HG03060 (cell line): ENCODE measurements around the gene PCOLCE2.
"Not testable (repeated sequence)": the region's sequence is repeated elsewhere in the genome, so short reads cannot be mapped to it uniquely, and the experiment has no call there.

Experiments used
- ATAC-seq: cut with Tn5 transposase; IDR thresholded peaks from one replicate; pipeline ENCODE4 v1.9.1; 2021; ENCODE audit warnings: low read depth, moderate number of reproducible peaks; ENCODE audit not compliant: unreplicated experiment

The PCOLCE2 gene

DNA sequence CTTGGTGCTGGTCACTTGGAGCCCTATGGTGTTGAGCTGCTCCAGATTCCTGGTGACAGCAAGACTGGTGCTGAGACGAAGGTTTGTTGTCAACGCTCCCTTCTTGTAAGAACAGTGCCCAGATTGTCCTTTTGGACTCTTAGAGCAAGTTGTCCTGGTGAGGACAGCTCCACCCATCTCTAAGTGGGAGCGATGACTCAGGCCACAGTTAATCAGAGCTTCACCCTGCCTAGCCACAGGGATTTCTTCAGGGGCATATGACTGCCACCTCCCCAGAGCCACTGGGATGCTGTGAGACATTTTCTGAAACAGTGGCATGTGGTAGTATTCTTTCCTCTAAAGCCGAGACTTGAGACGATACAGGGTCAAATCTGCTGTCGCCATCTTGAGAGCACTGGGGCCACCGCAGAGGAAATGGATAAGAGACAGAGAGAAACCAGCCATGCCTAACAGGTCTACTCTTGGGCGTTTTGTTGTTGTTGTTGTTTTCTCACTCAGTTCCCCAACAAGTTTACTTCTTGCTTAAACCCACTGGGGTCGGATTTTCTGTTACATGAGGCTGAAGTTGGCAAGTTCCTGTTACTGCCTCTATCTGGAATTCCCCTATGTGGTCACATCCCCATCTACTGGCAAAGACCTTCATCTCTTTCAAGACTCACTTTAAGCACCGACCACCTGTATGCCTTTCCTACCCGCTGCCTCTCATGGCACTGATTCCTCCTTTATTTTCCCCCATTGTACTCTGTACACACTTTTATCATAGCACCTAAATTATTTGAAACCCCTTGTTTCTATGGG, 16.0 kb upstream of the PCOLCE2 start:
- ATAC-seq = no peak

DNA sequence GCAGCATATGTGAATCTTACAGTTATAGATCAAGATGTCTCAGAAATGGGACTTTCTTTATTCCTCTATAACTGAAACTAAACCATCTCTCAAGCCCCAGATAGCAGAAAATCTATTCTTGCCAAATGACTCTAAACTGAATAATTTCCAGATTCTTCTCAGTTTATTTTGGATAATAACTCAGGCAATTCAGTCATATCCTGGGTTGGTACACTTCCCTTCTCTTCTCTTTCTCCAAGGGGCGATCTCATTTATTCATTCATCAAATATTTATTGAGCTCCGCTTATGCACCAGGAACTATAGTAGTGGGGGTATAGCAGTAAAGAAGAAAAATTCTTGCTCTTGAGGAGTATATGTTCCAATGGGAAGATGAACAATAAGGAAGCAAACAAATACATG, 13.5 kb upstream of the PCOLCE2 start:
- ATAC-seq = no peak

DNA sequence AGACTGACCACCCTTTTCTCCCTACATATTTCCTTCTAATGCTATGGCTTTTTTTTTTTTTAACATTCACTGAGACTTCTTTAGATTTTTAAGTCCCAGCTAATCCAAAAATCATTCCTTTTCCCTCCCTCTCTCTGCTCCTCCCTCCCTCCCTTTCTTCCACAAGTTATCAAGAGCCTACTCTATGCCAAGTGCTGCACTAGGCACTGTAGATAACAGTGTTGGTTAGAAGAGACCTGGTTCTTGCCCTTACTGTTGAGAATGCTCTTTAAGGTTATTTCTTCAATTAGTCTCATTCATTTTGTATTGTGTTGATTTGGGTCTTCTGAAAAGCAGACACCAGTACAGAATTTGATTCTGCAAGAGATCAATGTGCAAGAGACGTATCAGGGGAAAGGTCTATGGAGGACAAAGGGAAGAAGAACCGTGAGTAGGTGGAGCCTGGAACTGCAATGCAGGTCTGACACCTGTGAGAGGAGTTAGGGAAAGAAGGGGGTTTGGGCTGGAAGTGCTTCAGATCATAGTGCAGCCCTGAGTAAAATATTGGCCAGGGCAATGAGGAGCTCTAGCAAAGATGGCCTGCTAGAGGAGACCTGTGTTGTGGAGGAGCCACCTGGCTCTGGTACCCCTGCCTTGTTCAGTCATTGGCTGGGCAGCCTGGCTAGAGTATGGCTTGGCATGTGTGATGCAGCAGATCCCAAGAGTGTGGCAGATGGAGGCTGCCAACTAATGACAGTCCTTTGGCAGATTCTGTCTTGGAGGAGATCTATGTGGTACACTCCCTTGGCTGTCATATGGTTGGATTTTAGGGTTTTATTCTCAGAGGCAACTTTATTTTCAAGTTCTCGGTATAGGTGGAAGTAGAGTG, 9.7 kb upstream of the PCOLCE2 start:
- no peak for ATAC-seq

DNA sequence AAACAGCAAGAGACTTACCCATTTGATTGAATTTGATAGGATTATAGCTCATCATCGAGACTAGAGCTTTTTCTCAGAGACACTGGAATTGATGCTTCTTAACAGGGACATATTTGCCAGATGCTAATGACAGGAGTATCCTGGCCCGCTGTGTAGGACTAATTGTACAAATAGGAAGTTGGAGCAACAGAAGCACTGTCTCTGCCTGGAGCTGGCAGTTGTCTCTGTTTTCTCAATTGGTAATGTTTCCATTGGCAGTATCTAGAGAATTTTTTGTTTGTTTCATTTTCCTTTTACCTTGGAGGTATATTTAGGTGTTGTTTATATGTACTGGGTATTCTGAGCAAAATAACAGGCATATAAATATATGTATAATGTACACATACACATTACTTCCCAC, 8.9 kb upstream of the PCOLCE2 start:
- no peak for ATAC-seq

DNA sequence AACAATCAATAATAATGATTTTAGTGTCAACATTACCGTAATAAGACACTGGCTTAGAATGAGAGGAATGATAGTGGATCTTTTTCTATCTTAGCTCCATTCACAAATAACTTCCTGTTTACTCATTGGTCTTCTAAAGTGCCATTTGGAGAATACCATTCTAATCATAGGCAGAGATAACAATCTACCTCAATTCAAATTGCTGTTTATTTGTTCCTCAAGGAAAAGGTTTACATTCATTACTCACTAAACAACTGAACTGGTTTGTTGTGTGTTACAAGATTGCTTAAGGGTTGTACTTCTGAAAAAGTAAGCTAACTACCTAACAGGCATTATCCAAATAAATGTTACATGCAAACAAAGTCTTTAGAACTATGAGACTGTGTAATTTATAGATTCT, 8.1 kb upstream of the PCOLCE2 start:
- no peak for ATAC-seq

DNA sequence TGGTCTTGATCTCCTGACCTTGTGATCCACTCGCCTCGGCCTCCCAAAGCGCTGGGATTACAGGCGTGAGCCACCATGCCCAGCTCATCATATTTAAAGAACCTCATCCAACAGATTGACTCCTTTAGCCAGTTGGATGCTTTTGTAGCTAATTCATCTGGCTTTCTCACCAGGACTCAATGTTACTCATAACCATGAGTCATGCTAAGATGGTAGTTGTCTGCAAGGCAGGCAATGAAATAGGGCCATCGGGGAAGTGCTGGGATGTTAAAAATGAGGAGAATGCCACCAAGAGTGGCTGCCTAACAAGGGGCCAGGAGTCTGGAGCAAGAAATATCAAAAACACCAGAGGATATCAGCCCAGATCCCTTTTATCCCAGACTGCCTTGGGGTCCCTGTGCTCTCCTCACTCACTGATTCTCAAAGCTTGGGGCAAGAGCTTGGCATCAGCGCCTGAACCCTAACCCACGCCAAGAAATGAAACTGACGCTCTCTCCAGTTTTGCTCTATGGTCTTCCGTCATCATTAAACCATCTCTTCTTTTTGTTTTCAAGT, 7.4 kb upstream of the PCOLCE2 start:
- no peak for ATAC-seq

DNA sequence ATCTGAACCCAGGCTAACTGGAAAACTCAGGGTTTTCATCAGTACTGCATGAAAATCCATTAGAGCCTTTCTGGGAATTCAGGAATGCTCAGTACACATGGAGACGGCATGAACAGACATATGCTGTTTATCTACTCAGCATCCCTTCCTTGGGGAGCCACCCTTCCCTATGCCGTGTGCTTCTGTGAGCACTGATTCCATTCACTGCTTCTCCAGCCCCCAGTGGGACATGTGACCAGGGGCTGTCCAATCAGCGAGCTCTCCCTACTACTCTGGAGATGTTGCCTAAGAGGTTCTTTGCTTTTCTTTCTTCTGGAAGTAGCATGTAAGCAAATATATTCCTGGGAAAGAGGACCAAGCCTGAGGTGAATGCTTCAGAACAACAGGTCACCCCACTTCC, 5.6 kb upstream of the PCOLCE2 start:
- no peak for ATAC-seq

DNA sequence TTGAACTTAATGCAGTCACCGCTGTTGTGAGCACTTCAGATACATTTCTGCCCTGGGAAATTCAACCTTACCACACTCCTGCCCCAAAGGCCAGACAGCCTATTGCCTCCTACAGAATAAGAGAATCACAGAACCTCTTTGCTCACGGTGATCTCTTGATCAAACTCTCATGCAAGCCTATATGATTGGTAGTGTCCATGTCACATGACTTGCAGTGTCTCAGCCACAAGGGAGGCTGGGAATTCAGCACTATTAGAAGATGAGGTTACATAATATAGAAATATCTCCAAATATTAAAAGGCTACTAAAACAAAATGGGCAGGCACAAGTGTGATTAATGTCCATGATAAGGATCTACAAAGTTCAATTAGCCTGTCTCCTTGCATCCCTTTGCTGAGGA, 3.8 kb upstream of the PCOLCE2 start:
- no peak for ATAC-seq

DNA sequence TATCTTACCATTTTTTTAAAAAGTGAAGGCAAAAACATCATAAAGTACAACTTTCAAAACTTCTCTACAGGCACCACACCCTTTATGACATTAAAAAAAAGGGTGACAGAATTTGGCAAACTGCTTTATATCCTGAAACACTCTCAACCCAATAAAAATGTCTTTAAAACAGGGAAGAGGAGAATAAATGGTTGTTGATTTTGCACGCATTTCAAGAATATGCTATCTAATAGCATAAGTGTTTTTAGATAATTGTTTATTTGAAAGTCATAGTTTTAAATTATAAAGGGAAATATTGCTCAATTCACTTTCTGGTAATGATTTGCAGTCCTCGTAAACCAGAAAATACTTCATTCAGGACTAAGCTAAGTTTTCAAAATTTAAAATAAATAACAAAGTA, 1.7 kb upstream of the PCOLCE2 start:
- no peak for ATAC-seq

DNA sequence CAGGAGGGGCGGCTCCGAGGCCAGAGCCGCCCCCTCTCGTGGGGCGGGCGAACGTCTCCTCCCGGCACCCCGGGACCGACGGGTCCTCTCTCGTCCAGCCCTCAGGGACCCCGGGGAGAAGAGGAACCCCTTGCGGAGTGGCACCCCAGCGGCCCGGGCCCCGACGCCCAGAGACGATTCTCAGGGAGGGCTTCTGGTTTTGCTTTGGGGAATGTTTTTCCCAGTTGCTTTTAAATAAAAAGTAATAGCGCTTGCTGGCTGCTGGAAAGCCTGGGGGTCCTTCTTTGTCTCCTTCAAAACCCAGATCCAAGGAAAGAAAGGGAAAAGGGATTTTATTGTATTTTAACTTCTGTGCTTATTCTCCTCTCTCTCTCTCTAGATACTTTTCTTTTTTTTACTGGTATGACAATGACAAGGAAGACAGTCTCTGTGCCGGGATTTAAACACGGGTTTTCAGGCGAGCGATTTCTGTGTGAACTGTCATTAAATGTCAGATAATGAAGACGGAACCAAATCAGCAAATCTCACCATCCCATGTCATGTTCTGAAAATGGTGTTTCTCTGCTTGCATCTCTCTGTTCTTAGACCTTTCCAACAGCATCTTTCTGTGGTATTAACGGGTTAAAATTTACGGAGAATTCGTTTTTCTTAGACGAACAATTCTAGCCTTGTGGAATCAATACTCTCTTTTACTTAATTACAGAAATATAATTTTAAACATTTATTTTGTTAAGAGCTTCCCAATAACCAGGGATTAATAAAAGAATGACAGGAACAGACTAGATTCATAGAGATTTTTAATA, 530 bp upstream of the PCOLCE2 start:
- ATAC-seq = no peak

DNA sequence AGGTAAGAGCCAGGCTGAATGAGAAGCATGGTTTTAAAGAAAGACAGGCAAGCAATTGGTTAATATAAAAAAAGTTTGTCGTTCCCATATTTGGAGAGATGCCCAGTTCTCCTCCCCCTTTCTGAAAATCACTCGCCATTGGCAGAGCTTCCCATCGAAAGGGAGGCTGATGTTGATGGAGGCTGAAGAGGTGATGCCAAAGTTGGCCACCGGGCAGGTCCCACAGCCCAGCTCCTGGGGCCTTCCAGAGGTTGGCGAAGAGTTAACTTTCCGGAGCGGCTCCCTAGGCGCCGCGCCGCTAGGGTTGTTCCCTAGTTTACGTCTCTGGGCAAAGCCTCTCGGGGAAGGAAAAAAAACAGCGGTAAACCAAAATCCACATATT, 793 bp downstream of the PCOLCE2 start:
- ATAC-seq = no peak

DNA sequence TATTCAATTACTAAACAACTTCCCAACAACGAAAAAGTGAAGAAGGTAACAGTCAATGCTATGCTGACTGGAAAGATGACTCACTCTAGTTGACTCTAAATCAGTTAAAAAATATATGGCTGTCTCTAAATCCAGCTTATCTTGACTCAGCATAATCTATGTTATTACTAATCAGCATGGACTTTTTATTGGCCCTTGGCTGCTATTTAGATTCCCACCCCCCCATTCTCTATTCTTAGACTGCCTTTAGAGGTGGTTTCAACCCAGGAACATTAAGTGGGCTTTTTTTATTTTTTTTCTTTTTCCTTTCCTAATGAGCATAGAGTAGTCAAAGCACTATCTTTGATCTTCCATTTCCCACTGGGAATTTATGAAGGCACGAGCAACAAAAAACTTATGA, 1.9 kb downstream of the PCOLCE2 start:
- no peak for ATAC-seq

DNA sequence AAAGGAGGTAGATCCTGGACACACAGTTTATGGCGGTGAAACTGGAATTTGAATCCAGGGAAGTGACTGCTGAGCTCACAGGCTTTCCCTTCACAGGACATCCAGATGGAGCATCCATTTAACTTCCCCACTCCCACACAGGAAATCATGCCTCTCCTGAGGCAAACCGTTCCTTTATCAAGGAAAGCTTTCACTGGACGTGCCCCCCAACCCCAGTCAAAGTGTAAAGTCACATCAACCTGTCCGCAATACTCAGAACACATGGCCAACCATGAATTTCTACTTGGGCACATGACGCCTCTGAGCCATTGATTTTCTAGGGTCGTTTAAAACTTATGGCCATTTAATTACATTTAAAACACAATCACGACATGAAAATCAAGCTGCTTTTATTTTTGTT, 2.9 kb downstream of the PCOLCE2 start:
- ATAC-seq = no peak

DNA sequence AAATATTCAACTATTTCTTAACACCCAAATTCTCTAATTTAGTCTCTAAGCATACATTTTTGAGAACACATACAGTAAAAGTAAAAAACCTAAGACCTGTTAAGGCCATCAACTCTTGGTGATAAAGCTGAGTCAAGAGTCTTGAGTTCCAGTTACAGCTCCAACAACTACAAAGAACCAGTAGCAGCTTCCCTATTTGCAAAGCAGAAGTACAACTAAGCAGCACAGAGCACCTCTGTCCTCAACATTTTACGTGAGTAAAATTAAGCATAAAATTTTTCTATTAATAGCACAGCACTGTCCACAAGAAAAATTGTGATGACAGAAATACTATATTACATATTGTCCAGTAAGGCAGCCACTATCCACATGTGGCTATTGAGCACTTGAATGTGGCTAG, 4.4 kb downstream of the PCOLCE2 start:
- no peak for ATAC-seq

DNA sequence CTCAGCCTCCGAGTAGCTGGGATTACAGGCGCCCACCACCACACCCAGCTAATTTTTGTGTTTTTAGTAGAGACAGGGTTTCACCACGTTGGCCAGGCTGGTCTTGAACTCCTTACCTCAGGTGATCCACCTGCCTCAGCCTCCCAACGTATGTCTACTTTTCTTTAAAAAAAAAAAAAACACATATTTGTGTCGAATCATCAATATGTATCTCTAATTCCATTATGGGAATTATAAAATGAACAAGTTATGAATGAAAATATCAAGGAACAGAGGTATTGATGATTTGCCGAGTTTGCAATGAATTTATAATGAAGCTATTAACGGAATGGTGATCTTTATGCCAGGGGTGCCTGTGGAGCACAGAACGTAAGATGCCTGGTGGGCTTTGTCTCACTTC, 5.3 kb downstream of the PCOLCE2 start:
- not testable (repeated sequence) for ATAC-seq

DNA sequence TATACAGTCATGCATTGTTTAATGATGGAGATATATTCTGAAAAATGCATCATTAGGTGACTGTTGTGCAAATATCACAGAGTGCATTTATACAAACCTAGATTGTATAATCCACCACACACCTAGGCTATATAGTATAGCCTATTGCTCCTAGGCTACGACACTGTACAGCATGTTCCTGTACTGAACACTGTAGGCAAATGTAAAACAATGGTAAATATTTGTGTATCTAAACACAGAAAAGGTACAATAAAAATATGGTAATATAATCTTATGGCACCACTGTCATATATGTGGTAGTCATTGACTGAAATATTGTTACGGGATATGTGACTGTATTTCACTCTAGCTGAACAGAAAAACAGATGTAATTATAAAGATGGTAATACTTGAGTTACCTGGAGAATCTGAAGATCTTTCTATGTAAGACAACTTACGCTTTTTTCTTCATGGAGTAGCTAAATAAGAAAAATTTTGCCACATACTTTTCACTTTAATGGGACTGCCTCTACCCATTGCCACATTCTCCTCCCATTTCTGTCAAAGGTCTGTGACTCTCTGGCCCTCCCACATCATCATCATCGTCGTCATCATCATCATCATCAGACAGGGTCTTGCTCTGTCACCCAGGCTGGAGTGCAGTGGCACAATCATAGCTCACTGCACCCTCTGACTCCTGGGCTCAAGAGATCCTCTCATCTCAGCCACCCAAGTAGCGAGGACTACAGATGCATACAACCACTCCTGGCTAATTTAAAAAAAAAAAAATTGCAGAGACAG, 7.2 kb downstream of the PCOLCE2 start:
- ATAC-seq = no peak

DNA sequence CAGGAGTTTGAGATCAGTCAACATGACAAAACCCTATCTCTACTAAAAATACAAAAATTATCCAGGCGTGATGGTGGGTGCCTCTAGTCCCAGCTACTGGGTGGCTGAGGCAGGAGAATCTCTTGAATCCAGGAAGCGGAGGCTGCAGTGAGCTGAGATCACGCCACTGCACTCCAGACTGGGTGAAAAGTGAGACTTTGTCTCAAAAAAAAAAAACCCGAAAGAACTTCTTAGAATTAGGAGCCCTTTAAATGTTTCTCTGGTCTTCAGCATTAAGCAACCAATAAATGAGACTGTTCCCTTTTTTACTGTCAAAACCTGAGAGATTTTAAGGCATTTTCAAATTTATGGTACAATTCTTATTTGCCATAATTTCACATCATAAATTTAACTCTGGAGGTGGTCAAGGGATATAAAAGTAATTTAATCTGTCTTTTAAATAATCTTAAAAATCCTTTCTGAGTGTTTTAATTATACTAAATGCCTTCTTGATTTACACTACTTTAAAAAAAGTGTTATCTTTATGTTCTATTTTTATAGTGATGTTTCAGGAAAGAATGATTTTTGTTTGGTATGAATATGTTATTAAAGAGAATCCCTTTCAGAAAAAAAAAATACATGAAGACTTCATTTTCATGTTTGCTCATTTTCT, 10.1 kb downstream of the PCOLCE2 start:
- ATAC-seq = no peak

DNA sequence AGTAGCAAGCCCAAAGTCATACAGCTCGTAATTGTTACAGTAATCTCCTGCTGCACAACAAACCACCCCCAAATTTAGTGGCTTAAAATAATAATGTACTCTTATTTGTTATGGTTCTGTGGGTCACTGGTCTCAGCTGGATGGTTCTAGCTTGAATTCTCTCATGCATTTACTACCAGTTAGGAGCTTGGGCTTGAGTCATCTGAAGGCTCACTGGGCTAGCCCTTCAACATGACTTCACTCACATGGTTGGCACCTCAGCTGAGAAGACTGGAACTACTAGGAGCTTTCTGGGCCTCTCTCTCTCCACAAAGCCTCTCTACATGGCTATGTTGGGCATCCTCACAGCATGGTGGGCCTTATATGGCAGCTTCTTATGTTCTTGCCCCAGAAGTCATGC, 12.5 kb downstream of the PCOLCE2 start:
- ATAC-seq = no peak

DNA sequence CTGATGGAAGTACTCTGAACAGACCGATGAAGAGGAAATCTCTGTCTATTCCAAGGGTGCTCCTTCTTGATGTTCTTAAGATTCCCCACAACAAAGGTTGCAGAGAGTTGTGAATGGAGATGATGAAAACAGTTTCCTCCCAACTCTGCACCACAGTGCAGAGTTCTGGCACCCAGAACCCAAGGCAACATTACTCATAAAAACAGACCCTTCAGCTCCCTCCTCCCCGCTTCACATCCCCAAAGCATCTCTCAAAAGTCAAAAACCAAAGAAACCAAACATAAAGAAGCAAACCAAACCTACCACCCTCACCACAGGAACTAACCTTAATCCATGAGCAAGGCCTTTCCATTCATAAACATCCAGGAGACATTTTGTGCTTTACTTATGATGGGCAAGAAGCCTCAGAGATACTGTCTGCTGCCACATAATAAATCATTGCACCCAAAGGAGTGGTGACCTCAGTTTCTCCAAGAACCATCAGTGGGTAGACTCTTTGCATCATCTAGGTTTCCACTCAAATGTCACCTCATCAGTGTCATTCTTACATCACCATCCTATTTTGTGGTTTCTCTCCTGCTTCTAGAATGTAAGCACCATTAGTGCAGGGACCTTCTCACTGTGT, 13.2 kb downstream of the PCOLCE2 start:
- ATAC-seq = no peak
